Measurements from ENCODE around the gene TMCC1. TPM values are rescaled to one million over a fixed set of nuclear protein-coding genes. Genes with fewer than 3 reads are reported as not detected.

TMCC1 gene
- total RNA-seq (2022; extraction: Qiagen RNA extraction) = 9.0 to 20.6 TPM (median 9.7 TPM) in 5 replicates

GRCh38 chr3:129893581-129894070 is at the start of gene TMCC1:
Gene TMCC1, minus strand, starts transcription at chr3:129893711.

GRCh38 chr3:129606636-129607390 is 286.7 kb downstream of the TMCC1 start, which contains the start of gene PLXND1:
Gene PLXND1, minus strand, starts transcription at chr3:129606676. Its CDS starts 37 bp downstream, at chr3:129606639.

Other genes starting within 250 kb of the TMCC1 start
- gene TRH, start 81.0 kb upstream of the TMCC1 start, total RNA-seq (2022; extraction: Qiagen RNA extraction) = not detected in 5 replicates
- gene ALG1L2, start 188.1 kb upstream of the TMCC1 start, total RNA-seq (2022; extraction: Qiagen RNA extraction) = not detected in 5 replicates

Data from A549 treated with AZD2906 at 1 μM for 4 hours (cell line).